Stimulated activated CD4-positive, alpha-beta T cell treated with anti-CD3 and anti-CD28 coated beads, Interleukin-4, amount 100 ng/mL, for 4 hours (primary cell): ENCODE data around the gene NAT8L.
A peak's percentile ranks its signal among the peaks of the same experiment; 100 is the strongest.
"Not testable (repeated sequence)": the region's sequence is repeated elsewhere in the genome, so short reads cannot be mapped to it uniquely, and the experiment has no call there.

Experiments
- DNase-seq, 2 experiments: peaks; one replicate each; pipeline ENCODE4 v3.0.0-alpha.2; 2020

Gene NAT8L, protein sequence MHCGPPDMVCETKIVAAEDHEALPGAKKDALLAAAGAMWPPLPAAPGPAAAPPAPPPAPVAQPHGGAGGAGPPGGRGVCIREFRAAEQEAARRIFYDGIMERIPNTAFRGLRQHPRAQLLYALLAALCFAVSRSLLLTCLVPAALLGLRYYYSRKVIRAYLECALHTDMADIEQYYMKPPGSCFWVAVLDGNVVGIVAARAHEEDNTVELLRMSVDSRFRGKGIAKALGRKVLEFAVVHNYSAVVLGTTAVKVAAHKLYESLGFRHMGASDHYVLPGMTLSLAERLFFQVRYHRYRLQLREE

DNA sequence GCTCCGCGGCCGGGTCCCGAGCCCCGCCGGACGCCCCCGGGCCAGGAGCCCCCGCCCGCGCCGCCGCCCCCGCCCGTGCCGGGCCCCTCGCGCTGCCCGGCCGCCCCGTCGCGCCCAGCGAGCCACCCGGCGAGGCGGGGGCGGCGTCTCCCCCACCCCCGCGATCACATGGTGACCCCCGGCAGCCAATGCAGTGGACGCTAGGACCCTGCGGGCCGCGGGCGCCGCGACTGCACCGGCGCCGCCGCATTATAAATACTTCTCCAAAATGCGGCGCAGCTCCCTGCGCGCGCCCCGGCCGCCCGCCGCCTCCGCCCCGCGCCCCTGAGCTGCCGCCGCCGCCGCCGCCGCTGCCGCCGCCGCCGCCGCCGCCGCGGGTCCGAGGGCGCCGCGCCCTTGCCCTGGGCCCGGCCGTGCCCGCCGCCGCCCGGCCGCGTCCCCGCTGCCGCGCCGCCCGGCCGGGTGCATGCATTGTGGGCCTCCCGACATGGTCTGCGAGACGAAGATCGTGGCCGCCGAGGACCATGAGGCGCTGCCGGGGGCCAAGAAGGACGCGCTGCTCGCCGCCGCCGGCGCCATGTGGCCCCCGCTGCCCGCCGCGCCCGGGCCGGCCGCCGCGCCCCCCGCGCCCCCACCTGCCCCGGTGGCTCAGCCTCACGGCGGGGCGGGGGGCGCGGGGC is at the start of gene NAT8L:
Gene NAT8L (plus strand): TSS at position 282 of the 680 bp plus-strand sequence. CDS start 185 bp downstream, at position 467.
- DNase-seq: peak in 1 of 2 experiments; percentile 30

DNA sequence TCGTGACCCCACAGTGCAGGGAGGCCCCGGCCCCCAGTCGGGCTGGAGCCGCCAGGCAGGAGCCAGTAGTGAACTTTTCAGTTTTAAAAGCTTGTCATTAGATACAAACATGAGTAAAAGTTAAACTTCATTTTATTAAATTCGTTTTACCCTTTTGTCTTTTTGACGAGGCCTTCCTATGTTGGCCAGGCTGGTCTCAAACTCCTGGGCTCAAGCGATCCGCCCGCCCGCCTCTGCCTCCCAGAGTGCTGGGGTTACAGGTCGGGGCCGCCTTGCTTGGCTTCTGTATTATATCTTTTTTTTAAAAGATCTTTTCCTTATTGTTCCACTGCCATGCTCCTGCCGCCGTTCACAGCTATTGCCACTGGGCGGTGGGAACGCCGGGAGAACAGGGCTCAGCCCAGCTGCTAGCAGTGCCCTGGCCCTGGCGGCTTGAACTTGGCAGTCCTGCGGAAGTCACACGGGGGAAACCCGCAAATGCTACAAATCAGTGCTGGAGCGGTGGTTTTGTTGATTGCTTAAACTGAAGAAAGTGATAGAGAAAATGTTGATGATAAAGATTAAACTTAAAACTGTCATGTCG is 49.4 kb upstream of the NAT8L start:
- DNase-seq: peak; percentile 40

DNA sequence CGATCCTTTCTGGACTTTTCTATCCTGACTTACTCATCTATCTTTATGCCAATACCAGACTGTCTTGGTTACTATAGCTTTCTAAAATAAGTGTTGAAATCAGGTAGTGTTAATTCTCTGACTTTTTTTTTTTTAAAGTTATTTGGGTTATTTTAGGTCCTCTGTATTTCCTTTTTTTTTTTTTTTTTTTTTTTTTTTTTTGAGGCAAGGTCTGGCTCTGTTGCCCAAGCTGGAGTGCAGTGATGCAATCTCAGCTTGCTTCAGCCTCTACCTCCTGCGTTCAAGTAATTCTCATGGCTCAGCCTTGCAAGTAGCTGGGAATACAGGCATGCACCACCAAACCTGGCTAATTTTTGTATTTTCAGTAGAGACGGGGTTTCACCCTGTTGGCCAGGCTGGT is 47.5 kb upstream of the NAT8L start:
- DNase-seq: no peak

DNA sequence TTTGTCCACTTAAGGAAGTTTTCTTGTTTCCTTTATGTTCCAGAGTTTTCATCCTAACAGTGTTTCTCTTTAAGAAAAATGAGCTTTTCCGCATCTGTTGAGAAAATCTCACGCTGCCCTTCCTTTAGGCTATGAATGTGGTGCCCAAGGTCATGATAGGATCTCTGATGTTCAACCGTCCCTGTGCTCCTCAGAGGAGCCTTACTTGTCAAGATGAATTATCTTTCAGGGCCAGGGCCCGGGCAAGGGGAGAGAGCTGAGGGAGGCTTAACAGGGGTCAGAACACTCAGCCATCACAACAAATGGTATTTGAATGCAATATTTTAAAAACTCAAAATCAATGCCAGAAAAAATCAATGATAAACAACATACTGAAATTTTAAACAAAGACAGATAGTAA is 44.1 kb upstream of the NAT8L start:
- no peak for DNase-seq

DNA sequence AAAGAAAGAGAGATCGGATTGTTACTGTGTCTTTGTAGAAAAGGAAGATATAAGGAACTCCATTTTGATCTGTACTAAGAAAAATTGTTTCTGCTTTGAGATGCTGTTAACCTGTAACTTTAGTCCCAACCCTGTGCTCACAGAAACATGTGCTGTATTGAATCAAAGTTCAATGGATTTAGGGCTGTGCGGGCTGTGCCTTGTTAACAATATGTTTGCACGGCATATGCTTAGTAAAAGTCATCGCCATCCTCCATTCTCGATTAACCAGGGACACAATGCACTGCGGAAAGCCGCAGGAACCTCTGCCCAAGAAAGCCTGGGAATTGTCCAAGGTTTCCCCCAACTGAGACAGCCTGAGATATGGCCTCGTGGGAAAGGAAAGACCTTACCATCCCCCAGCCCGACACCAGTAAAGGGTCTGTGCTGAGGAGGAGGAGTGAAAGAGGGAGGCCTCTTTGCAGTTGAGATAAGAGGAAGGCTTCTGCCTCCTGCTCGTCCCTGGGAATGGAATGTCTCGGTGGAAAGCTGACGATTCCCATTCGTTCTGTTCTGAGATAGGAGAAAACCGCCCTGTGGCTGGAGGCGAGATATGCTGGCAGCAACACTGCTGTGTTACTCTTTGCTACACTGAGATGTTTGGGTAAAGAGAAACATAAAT is 37.6 kb upstream of the NAT8L start:
- DNase-seq: not testable (repeated sequence)

DNA sequence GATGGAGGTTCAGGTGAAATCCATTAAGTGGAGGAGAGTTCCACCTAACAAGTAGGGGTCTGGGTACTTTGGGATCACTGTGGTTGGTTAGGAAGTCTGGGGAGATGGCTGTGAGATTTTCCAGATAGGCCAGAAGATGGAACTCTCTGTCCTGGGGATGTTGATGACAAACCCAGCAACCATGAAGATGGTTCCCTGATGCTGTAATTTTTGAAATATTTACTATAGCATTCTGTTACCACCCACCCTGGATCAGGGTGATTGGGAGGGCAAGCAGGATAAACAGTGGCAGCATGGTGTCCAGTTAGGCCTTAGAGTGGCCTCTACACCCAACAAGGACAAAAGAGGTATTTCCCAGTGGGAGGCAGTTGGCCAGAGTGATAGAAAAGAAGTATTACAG is 34.4 kb upstream of the NAT8L start:
- DNase-seq: no peak

DNA sequence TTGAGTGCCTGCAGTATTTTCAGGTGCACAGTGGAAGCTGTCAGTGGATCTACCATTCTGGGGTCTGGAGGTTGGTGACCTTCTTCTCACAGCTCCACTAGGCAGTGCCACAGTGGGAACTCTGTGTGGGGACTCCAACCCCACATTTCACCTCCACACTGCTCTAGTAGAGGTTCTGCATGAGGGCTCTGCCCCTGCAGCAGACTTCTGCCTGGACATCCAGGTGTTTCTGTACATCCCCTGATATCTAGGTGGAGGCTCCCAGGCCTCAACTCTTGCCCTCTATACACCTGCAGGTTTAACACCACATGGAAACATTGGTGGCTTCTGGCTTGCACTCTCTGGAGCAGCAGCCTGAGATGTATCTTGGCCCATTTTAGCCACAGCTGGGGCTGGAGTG is 33.3 kb upstream of the NAT8L start:
- no peak for DNase-seq

DNA sequence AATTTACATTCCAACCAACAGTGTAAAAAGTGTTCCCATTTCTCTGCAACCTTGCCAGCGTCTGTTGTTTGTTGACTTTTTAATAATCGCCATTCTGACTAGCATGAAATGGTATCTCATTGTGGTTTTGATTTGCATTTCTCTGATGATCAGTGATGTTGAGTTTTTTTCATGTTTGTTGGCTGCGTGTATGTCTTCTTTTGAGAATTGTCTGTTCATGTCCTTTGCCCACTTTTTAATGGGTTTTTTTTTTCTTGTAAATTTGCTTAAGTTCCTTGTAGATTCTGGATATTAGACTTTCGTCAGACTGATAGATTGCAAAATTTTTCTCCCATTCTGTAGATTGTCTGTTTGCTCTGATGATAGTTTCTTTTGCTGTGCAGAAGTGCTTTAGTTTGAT is 32.0 kb upstream of the NAT8L start:
- DNase-seq: not testable (repeated sequence)

DNA sequence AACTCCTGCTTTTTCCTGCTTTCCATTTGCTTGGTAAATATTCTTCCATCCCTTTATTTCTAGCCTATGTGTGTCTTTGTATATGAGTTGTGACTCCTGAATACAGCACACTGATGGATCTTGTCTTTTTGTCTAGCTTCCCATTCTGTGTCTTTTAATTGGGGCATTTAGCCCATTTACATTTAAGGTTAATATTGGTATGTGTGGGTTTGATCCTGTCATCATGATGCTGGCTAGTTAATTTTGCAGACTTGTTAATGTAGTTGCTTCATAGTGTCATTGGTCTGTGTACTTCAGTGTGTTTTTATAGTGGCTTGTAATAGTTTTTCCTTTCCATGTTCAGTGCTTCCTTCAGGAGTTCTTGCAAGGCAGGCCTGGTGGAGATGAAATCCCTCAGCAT is 28.0 kb upstream of the NAT8L start:
- DNase-seq: not testable (repeated sequence)

DNA sequence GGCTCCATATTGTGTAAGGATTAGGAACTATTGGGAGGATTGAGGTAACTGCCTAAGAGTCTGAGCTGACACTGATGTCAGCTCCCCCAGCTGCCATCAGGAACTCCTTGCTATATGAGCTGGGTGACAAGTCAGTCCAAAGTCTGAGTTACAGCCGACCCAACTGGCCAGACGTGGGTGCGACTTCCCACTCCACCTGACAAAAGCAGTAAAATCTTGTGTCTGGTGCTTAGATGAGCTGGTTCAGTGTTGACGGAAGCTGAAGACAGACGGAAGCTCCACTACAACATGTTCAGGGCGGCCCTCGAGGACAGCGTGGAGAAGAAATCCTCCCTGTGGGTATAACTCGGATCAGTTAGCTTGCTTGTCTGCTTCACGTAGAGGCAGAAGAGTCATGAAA is 22.8 kb upstream of the NAT8L start:
- DNase-seq: no peak

DNA sequence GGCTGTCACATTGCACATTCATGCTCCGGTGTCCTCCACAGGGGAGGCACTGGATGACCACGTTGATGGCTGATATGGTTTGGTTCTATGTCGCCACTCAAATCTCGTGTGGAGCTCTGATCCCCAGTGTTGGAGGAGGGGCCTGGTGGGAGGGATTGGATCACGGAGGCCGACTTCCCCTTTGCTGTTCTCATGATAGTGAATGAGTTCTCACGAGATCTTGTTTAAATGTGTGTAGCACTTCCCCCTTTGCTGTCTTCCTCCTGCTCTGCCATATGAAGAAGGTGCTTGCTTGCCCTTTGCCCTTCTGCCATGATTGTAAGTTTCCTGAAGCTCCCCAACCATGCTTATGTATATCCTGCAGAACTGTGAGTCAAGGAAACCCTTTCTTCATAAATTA is 22.3 kb upstream of the NAT8L start:
- no peak for DNase-seq

DNA sequence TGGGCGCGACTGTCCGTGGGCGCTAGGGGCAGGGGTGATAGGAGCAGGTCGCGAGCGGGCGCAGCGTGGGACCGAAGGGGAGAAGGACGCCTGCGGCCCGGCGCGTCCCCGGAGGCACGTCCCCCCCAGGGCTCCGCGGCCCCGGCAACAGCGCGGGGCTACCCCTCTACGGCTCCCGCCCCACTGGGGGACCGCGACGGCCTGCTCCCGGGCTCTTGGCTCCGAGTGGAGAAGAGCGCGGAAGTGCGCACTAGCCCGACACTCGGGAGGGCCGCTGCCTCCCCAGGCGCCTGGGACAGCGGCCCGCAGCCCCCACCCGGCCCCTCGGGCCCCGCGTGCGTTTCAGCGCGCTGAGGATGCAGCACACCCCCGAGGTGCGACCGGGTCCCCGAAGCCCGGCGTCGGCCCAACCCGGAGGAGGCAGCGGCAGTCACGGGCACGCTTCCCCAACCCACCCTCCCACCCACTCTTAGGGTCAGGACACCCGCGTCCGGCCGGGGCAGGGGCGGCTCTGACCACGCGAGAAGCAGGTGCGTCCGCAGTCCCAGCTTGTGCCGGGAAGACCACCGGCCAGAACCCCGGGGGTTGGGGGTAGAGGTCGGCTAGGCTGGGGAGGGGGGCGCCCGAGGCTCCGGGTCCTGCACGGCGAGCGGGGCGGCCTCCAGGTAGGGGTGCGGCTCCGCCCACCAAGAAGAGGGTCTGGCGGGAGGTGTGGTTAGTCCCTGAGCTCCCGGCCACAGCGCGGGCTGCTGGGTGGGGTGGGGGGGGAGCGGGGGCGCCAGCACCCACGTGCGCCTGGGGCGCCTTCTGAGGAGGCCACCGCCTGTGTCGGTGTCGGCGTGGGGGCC is 18.5 kb upstream of the NAT8L start:
- DNase-seq: peak in 1 of 2 experiments; percentile 14

DNA sequence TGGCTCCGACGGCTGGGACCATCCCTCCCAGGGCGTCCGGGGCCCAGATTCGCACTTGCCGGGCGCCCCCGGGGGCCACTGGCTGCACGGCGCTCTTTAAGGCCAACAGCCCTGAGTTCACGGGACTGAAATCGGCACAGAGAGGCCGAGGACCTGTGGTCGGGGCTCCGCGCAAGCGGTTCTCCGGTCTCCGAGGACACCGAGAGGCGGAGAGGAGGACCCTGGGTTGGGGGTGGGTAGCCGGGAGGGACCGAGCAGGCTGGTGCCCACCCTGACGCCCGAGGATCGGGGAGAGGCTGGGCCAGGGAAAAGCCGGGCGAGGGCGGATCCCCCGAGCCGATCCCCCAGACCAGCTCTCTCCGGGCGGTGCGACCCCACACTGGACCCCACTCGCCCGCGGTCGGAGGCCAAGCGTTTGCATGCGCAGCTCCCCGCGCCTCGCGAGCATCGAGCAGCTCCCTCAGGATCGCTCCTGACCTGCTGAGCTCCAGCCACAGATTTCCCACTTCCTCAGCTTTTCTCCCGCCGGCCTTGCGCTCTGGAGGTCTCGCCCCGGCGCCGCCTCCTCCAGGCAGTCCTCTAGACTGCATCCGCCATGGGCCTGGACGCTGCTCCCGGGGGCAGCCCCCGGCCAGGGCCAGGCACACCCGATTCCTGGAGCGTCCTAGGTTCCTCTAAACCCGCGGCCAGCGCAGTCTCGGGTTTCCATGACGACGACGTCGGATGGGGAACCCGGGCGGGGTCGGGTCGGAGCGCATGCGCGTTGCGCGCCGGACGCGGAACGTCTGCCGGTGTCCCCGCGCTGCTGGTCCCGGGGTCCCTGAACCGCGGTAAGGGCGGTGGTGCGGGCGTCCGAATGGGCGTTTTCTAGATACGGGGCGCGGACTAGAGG is 17.6 kb upstream of the NAT8L start:
- peak; percentile 82 to 89 for DNase-seq

DNA sequence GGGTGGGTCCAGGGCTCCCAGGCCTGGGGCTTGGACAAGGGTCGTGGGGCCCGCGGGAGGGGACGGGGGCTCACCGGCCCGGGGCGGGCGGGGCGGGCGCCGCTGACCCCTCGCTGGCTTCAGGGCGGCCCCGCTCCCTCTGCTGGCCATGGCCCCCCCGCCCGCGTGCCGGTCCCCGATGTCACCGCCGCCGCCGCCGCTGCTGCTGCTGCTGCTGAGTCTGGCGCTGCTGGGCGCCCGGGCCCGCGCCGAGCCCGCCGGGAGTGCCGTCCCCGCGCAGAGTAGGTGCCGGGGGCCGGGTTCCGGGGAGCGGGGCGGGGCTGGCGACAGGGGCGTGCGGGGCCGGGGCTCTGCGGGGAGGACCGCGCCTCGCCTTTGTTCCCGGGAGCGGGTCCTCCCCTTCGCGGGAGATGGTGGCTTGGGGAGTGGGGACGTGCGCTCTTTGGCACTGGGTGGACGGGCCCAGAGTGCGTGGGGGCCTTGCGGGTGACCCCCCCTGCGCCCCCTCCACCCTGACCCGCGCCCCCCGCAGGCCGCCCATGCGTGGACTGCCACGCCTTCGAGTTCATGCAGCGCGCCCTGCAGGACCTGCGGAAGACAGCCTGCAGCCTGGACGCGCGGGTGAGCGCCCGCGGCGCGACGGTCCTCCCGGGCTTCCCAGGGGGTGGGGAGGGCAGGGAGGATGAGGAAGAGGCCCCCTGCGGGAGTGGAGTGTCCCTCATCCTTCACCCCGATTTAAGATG is 16.8 kb upstream of the NAT8L start:
- peak; percentile 30 to 36 for DNase-seq

DNA sequence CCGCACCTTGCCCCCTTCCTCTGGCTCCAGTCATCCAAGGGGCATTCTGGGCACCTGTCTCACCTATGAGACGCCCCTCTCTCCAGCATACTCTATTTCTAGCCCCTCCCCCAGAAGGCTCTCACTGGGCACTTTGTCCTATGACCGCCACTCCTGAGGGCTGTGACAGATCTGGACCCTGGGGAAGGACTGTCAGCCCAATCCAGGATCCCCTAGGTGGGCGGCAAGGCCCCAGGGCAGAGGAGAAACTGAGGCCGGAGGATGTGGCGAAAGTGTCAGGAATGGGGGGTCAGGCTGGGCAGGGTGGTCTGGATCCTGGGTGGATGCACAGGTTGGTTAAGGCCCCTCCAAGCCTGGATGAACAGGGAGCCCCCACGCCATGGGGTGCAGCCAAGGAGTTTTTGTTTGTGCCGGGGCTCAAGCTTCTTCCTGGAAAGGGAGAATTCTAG is 16.2 kb upstream of the NAT8L start:
- no peak for DNase-seq

DNA sequence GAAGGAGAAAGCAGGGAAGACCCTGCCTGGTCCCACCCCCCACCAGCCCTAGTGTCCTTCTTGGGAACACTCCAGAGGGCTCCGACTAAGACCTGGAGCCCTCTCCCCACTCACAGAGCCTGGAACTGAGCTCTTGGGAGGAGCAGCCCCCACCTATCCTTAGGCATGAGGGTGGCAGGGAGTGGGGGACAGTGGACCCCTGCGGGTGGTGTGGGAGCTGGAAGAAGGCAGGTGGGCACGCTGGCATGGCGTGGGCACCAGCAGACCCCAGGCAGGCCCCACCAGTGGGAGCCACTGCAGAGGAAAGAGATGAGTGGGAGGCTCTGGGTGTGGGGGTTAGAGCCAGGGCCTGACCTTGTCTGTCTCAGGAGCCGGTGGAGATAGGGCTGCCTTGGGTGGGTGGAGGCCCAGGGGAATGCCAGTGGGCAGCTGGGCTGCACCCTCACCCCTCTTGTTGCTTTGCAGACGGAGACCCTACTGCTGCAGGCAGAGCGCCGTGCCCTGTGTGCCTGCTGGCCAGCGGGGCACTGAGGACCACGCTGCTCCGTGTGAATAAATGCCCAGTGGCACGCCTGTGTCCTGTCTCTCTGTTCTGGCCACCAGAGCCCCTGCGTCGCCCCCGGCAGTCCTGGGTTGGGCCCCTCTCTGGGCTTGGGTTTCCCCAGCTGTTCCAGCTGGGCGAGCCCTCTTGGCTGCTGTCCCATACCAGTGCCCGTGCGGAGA is 15.6 kb upstream of the NAT8L start:
- DNase-seq: no peak

DNA sequence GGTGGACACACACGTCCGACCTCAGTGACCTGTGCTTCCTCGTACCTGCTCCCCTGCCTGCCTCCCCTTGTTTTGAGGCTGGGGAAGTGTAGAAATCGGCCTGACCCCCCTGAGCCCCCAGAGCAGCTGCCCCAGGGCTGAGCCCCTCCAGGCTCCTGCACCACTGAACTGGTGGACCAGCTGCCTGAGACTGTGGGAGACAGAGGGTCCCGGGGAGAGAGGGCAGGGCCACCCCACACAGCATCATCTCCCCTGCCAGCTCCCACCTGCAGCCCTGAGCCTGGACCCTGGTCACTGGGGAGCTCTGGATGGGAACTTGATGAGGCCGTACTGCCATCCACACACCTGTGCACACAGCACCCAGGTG is 15.0 kb upstream of the NAT8L start:
- DNase-seq: no peak

DNA sequence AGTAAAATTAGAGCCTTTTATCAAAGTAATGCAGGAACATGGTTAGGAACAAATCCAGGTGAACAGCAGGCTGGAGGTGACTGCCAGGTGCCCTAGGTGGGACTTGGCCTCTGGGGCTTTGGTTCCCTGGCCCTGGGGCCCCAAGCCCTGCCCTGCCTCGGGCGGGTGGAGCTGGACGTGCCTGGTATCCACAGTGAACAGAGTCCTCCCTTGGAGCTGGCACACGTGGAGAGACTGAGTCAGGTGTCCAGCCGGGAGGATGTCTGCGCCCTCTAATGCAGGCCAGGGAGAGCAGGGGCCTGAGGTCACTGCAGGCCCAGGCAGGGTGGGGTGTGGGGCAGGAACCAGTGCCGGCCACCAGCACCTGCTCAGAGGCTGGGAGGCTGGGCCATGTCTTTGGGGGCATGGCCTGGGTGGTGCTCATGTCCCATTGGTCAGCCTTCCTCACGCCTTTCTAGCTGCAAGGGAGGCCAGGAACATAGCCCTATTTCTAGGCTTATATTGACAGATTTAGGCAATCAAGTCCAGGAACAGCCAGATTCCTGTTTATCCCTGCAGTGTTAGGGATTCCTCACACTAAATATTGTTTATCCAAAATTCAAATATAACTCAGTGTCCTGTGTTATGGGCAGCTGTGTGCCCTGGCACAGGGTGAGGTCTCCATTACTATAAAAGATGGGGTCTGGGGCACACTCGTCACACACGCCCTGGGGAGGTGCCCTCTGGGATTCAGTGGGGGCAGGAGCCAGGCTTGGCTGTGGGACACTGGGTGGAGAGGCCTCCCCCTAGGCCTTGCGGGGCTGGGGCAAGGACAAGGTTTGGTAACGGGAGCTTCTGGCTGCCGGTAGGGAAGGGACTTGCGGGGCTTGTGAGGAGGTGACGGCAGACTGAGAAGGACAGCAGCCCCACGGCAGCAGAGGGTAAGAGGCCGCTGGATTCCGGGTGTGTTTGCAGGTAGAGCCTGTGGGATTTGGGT is 14.3 kb upstream of the NAT8L start:
- DNase-seq: no peak

DNA sequence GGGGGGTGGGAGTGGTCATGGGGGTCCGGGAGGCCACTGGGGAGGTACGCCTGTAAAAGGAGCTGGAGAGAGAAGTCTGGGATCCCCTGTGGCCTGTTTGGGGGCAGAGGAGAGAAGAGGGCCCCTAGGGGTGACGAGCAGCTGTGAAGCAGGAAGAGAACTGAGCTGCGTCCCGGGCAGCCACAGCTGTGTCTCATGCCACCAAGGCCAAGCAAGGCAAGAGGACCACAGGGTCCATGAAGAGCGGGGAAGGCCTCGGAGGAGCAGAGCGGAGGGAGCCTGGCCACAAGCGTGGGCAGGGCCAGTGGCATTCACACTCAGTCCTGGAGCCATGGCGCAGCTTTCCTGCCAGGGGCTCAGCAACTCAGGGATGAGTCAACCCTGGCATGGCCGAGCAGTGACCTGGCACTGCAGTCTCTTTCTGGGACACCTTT is 13.6 kb upstream of the NAT8L start:
- no peak for DNase-seq
